GM12878 (cell line): Measurements from ENCODE around the gene SWT1. TPM values are rescaled to one million over a fixed set of nuclear protein-coding genes. Genes with fewer than 3 reads are reported as not detected.

ENCODE experiments used
- ATAC-seq: fragments of 200-7000 bp; cut with Tn5 transposase; 3 replicates; pipeline ENCODE4 v1.9.1; 2020; ENCODE audit warnings: mild to moderate bottlenecking, moderate library complexity
- BruUV-seq: library from RNA; stranded (reverse); fragments of 400-500 nt; replicated peaks from 2 replicates; lab custom pipeline; 2021; lab: Mats Ljungman, UMichigan
- CTCF ChIA-PET: fragments of 300-600 bp; sonication (Branson Sonifier 250); formaldehyde crosslinking; extraction: SDS; loops from one replicate; lab custom pipeline; 2021; ENCODE audit warnings: inconsistent platforms; lab: Yijun Ruan, JAX
- POLR2A ChIA-PET: fragments of 350-600 bp; formaldehyde crosslinking; extraction: SDS; loops from one replicate; lab custom pipeline; 2021; ENCODE audit warnings: inconsistent platforms; lab: Charles Lee
- RAD21 ChIA-PET: fragments of 300-600 bp; sonication (Branson Sonifier 250); formaldehyde crosslinking; loops from one replicate; lab custom pipeline; 2023; ENCODE audit warnings: antibody characterized with exemption; ENCODE audit not compliant: unreplicated experiment; lab: Charles Lee
- SMC1A ChIA-PET: fragments of 300-600 bp; sonication (Branson Sonifier 250); formaldehyde crosslinking; loops from one replicate; lab custom pipeline; 2023; ENCODE audit not compliant: unreplicated experiment, uncharacterized antibody; lab: Charles Lee
- DNase-seq: peaks from one replicate; pipeline ENCODE4 v3.0.0-alpha.2; 2011; ENCODE audit warnings: low read depth, low spot score
- FAIRE-seq: peaks from 3 replicates; lab custom pipeline; 2011; peaks lifted over from hg19 to GRCh38; lab: Jason Lieb, UNC
- H2AFZ ChIP-seq: 2 replicates; pipeline ENCODE4 v1.6.0; 2011; ENCODE audit warnings: low read depth, low read length, control low read depth; ENCODE audit not compliant: control insufficient read depth
- H3K27ac ChIP-seq: 2 replicates; pipeline ENCODE4 v1.5.1; 2011; ENCODE audit warnings: control low read depth; ENCODE audit not compliant: control insufficient read depth, insufficient read depth
- H3K27me3 ChIP-seq, 2 experiments: replicated peaks in 1 of 2; 2 replicates each; pipeline versions ENCODE4 v1.6.0 to v1.6.1; 2011; ENCODE audit warnings: low read length in 1 of 2; ENCODE audit not compliant: control insufficient read depth in 2 of 2, insufficient read depth in 2 of 2
- H3K36me3 ChIP-seq, 2 experiments: 2 replicates each; pipeline ENCODE4 v1.5.1; 2011; ENCODE audit warnings: low read length in 1 of 2; ENCODE audit not compliant: control insufficient read depth in 2 of 2, insufficient read depth in 2 of 2
- H3K4me1 ChIP-seq: 2 replicates; pipeline ENCODE4 v1.6.1; 2011; ENCODE audit warnings: mild to moderate bottlenecking, low read length, moderate library complexity, mixed read lengths; ENCODE audit not compliant: control insufficient read depth, insufficient read depth
- H3K4me2 ChIP-seq: 2 replicates; pipeline ENCODE4 v1.6.0; 2011; ENCODE audit warnings: control low read depth; ENCODE audit not compliant: control insufficient read depth, insufficient read depth
- H3K4me3 ChIP-seq: fragments of 200-600 bp; sonication (generic); 2 replicates; pipeline ENCODE4 v1.5.1; 2016
- H3K79me2 ChIP-seq: 2 replicates; pipeline ENCODE4 v1.6.0; 2011; ENCODE audit warnings: low read length; ENCODE audit not compliant: control insufficient read depth, insufficient read depth
- H3K9ac ChIP-seq: 2 replicates; pipeline ENCODE4 v1.8.0; 2011; ENCODE audit warnings: low read length, control low read depth, mixed read lengths; ENCODE audit not compliant: control insufficient read depth, insufficient read depth
- H3K9me3 ChIP-seq: replicated peaks from 3 replicates; pipeline ENCODE4 v1.5.1; 2011; ENCODE audit warnings: mild to moderate bottlenecking, low read length; ENCODE audit not compliant: control insufficient read depth, insufficient read depth
- H4K20me1 ChIP-seq: 2 replicates; pipeline ENCODE4 v1.6.0; 2011; ENCODE audit not compliant: control insufficient read depth, insufficient read depth
- CBX5 ChIP-seq: sonication (generic); IDR thresholded peaks from 2 replicates; pipeline ENCODE4 v1.6.1; 2016; ENCODE audit warnings: low read depth, moderate library complexity, mild to moderate bottlenecking, inconsistent platforms
- CREB1 ChIP-seq: IDR thresholded peaks from 2 replicates; pipeline ENCODE4 v1.6.1; 2012; ENCODE audit warnings: low read depth, mild to moderate bottlenecking, inconsistent platforms
- E2F8 ChIP-seq: fragments of 450-650 bp; IDR thresholded peaks from 2 replicates; pipeline ENCODE4 v1.6.1; 2018; ENCODE audit warnings: mild to moderate bottlenecking, low read depth, moderate library complexity; ENCODE audit not compliant: partially characterized antibody
- JUNB ChIP-seq: IDR thresholded peaks from 2 replicates; pipeline ENCODE4 v1.6.1; 2016; ENCODE audit warnings: antibody characterized with exemption, mild to moderate bottlenecking
- MXI1 ChIP-seq: fragments of 150-350 bp; IDR thresholded peaks from 2 replicates; pipeline ENCODE4 v1.6.1; 2011; ENCODE audit warnings: low read depth, mild to moderate bottlenecking, inconsistent platforms, low read length, improper control_type of control experiment
- RFX5 ChIP-seq: IDR thresholded peaks from 2 replicates; pipeline ENCODE4 v1.6.1; 2011; ENCODE audit warnings: low read depth, low read length, improper control_type of control experiment
- SIX5 ChIP-seq: IDR thresholded peaks from 2 replicates; pipeline ENCODE4 v1.6.1; 2011; ENCODE audit warnings: mild to moderate bottlenecking, low read depth, low read length, moderate library complexity; ENCODE audit not compliant: severe bottlenecking
- TAF1 ChIP-seq: IDR thresholded peaks from 2 replicates; pipeline ENCODE4 v1.6.1; 2011; ENCODE audit warnings: mild to moderate bottlenecking, low read depth, low read length, borderline replicate concordance
- ZNF207 ChIP-seq: fragments of 450-650 bp; IDR thresholded peaks from 2 replicates; pipeline ENCODE4 v1.6.1; 2014; ENCODE audit warnings: antibody characterized with exemption, mild to moderate bottlenecking, borderline replicate concordance
- ZNF592 ChIP-seq: fragments of 450-650 bp; IDR thresholded peaks from 2 replicates; pipeline ENCODE4 v1.6.1; 2017; ENCODE audit warnings: mild to moderate bottlenecking, moderate library complexity
- in situ Hi-C: fragments of 300-500 bp; cut with MboI; formaldehyde crosslinking; loops from 9 replicates; pipeline ENCODE4 v1.14.3; 2018; ENCODE audit warnings: mixed read lengths
- intact Hi-C: fragments of 100-400 bp; cut with micrococcal nuclease; formaldehyde crosslinking; loops from one replicate; pipeline ENCODE4 v1.14.2; 2022; ENCODE audit not compliant: unreplicated experiment
- polyA plus RNA-seq, 11 experiments: library from polyadenylated mRNA; depleted of rRNA in 4 of 11; unstranded in 6 of 11; stranded (reverse) in 5 of 11; fragments of >200 nt; fragmentation: Nextera tagmentation in 4 of 11; fragmentation: Illumina TruSeq in 1 of 11; extraction: Ambion mirVana in 4 of 11; extraction: Trizol in 1 of 11; gene quantifications; 1 replicate in 1 of 11; 2 replicates in 10 of 11; pipeline versions ENCODE4 v1.2.1 to v1.2.3, GENCODE V29; 2011 to 2016; ENCODE audit warnings: inconsistent platforms in 2 of 11, missing spikeins in 2 of 11, low read depth in 1 of 11
- total RNA-seq, 4 experiments: library from RNA; depleted of rRNA in 3 of 4; stranded (reverse); fragments of >200 nt in 3 of 4; fragmentation: Illumina TruSeq in 1 of 4; extraction: Trizol in 1 of 4; gene quantifications; 2 replicates each; pipeline versions ENCODE4 v1.2.1 to v1.2.3, GENCODE V29; 2013 to 2021

Gene SWT1
- total and polyA plus RNA-seq, 10 of the 15 experiments (the other 5 are each of a cell fraction or from before 2014, with no cell fraction given): 1.0 to 4.2 (median 2.6) TPM

- TF ChIP-seq JUNB (no peak), MXI1 (peak; percentile 22; the same call in 1 of the 2 replicates), RFX5 (peak; percentile 80; the same call in 1 of the 2 replicates), CREB1 (peak; percentile 75; the same call in 1 of the 2 replicates), E2F8 (no peak), TAF1 (peak; percentile 64; the same call in 1 of the 2 replicates), SIX5 (peak; percentile 90), ZNF207 (0 out of 2 replicates have a peak, but pooled peaks have one; percentile 31)
Measured at GRCh38 chr1:185156854-185157598, at the start of gene SWT1, which contains the start of gene TRMT1L (continued).

- Histone ChIP-seq H3K27ac (no peak overlapping the region), H4K20me1 (no peaks in the 10 kb centered on the region), H3K36me3 (peaks cover 0 to 3% of the 10 kb centered on the region in 2 experiments; a peak in 1 of 4 replicates), H3K27me3 (no peaks in the 10 kb centered on the region), H3K9me3 (no peaks in the 10 kb centered on the region; the same call in 1 of the 3 replicates), H2AFZ (no peak overlapping the region), H3K4me3 (no peak overlapping the region), H3K79me2 (no peaks in the 10 kb centered on the region), H3K9ac (no peak overlapping the region), H3K4me1 (no peaks in the 10 kb centered on the region), H3K4me2 (no peak overlapping the region)
- ChIA-PET RAD21 (no interaction called here), CTCF (interaction anchor here (1.1 to 1.7 kb wide), 3 partner anchors 18 to 62 kb away, joined by 3 to 8 read pairs (median 3); no protein-coding TSS in a partner anchor), SMC1A (interaction anchor here (0.5 to 1.0 kb wide), 3 partner anchors 18 to 1019 kb away, joined by 3 read pairs; no protein-coding TSS in a partner anchor), POLR2A (no interaction called here)
- FAIRE-seq: no peak
- DNase-seq: no peak
- intact Hi-C loops: no loop called here
- in situ Hi-C loops: no loop called here
- TF ChIP-seq CBX5 (0 out of 2 replicates have a peak, but pooled peaks have one; percentile 27), ZNF592 (no peak)
- no peak for ATAC-seq
- no TSS peak for BruUV-seq
Measured at GRCh38 chr1:185108321-185108720, 48.6 kb upstream of the SWT1 start.
